ENCODE data around the gene LSAMP. TPM values are rescaled to one million over a fixed set of nuclear protein-coding genes. Genes with fewer than 3 reads are reported as not detected.

LSAMP gene
- total and polyA plus RNA-seq, 2 of the 4 experiments (the other 2 are of a cell fraction): 7.9 to 8.0 TPM

DNA sequence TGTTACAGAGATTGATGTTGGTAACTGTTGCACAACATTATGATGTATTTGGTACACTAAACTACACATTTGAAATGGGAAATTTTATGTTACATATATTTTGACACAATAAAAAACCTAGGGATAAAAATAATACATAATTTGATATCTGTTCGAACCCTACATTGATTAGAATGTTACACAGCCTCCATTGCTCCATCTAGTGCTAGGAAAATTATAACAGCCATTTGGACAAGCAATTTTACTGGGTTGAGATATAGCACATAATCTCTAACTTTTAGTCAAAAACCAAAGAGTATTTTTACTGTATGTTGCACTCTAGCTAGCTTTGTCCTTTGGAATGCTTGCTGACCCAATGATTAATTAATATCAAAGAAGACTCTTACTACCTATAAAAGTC lies 108.1 kb downstream of the LSAMP start:
- H3K9me1 ChIP-seq (ENCODE audit: insufficient read depth, low read length): no peaks in the 10 kb centered on the region
- H3K18ac ChIP-seq (ENCODE audit: low read depth, low read length): no peak overlapping the region
- no peaks in the 10 kb centered on the region for H3K79me1 ChIP-seq (ENCODE audit: low read depth in 1 of 2, low read length in 2 of 2)
- peaks cover 3% of the 10 kb centered on the region for H3K9me3 ChIP-seq (ENCODE audit: control insufficient read depth, insufficient read depth, low read length)
- no peak overlapping the region for H2AK9ac ChIP-seq (replicated peaks; ENCODE audit: low read depth, low read length, poor library complexity)
- in situ Hi-C loops (cut with MboI; ENCODE audit: low sequenced_read_pairs) (no loop called here), dilution Hi-C loops (cut with HindIII; ENCODE audit: low sequenced_read_pairs, unreplicated experiment) (no loop called here), intact Hi-C loops (cut with micrococcal nuclease) (no loop called here)
- POLR2A ChIA-PET (ENCODE audit: unreplicated experiment): no interaction called here
- H3K4me1 ChIP-seq (ENCODE audit: control insufficient read depth, insufficient read depth, low read length): no peaks in the 10 kb centered on the region
- H3K27ac ChIP-seq (ENCODE audit: insufficient read depth, low read length): no peak overlapping the region
- no TSS peak for BruUV-seq (replicated peaks)
- no peaks in the 10 kb centered on the region for H4K20me1 ChIP-seq (ENCODE audit: insufficient read depth, low read length)
- no peak overlapping the region for H3K4me3 ChIP-seq (ENCODE audit: insufficient read depth, low read depth, low read length)
- H3K4me2 ChIP-seq (ENCODE audit: low read depth, low read length): no peak overlapping the region
- no peak overlapping the region for H4K8ac ChIP-seq (ENCODE audit: low read depth in 2 of 2, low read length in 2 of 2)
- H2BK5ac ChIP-seq (ENCODE audit: low read depth, low read length, poor library complexity, severe bottlenecking): no peak overlapping the region
- no peak overlapping the region for H3K56ac ChIP-seq (ENCODE audit: extremely low read depth, insufficient read depth, low read length)
- no peak for TF ChIP-seq MAZ (IDR thresholded peaks at IDR 0.05; ENCODE audit: borderline replicate concordance, low read depth, low read length)
- TF ChIP-seq NFE2L2 (IDR thresholded peaks at IDR 0.05; ENCODE audit: low read depth, low read length): no peak
- TF ChIP-seq CEBPB (IDR thresholded peaks at IDR 0.05; ENCODE audit: low read depth, low read length): peak; percentile 50; the same call in 1 of the 2 replicates
- 0 out of 2 replicates have a peak, but pooled peaks have one; percentile 9 for TF ChIP-seq CTCF (conservative IDR thresholded peaks at IDR 0.05; ENCODE audit: low read depth, low read length)
- TF ChIP-seq SMC3 (IDR thresholded peaks at IDR 0.05; ENCODE audit: low read depth, low read length): no peak
- no peak for TF ChIP-seq RFX5 (IDR thresholded peaks at IDR 0.05; ENCODE audit: low read depth, low read length)
- CTCF ChIA-PET: no interaction called here
- H3K14ac ChIP-seq (replicated peaks; ENCODE audit: low read depth, low read length): no peak overlapping the region
- H3K36me3 ChIP-seq (ENCODE audit: control insufficient read depth, insufficient read depth, low read length): no peaks in the 10 kb centered on the region
- ATAC-seq (ENCODE audit: low read depth) (no peak), DNase-seq (no peak)
- H2BK120ac ChIP-seq (ENCODE audit: low read depth, low read length): no peak overlapping the region
- WGBS, 2 experiments (ENCODE audit: extremely low coverage in 2 of 2, insufficient read length in 1 of 2): no CpG with 5 or more reads among the region's 1 CpG
- no peak overlapping the region for H2BK15ac ChIP-seq (ENCODE audit: low read depth, low read length)
- H2BK20ac ChIP-seq (ENCODE audit: low read depth, low read length): no peak overlapping the region
- no peak overlapping the region for H3K9ac ChIP-seq (ENCODE audit: low read depth, low read length)
- no peak overlapping the region for H3K23ac ChIP-seq (ENCODE audit: low read depth, low read length)
- H3K4ac ChIP-seq (ENCODE audit: low read depth, low read length): no peak overlapping the region
- H2AFZ ChIP-seq (replicated peaks; ENCODE audit: low read length, poor library complexity): no peak overlapping the region
- H4K91ac ChIP-seq (ENCODE audit: insufficient read depth, low read depth, low read length): no peak overlapping the region
- no peak overlapping the region for H4K5ac ChIP-seq (ENCODE audit: low read depth, low read length)
- H2AK5ac ChIP-seq (ENCODE audit: low read depth, low read length): no peak overlapping the region
- no peaks in the 10 kb centered on the region for H3K27me3 ChIP-seq (ENCODE audit: control insufficient read depth, insufficient read depth, low read length)
